Sigmoid colon (tissue), 7 donors: ENCODE measurements around the gene SCYGR2. TPM values are rescaled to one million over a fixed set of nuclear protein-coding genes. Genes with fewer than 3 reads are reported as not detected.

Experiments
- DNase-seq: peaks from one replicate; pipeline ENCODE4 v3.0.0-alpha.2; 2019
- H3K27ac ChIP-seq, 4 donors: fragments of 200-600 bp; sonication (generic); one replicate each; pipeline ENCODE4 v1.5.1; 2016 to 2019; ENCODE audit warnings: mild to moderate bottlenecking in 1 of 4
- H3K27me3 ChIP-seq, 3 donors: fragments of 200-600 bp; sonication (generic); one replicate each; pipeline ENCODE4 v1.5.1; 2019; ENCODE audit warnings: mild to moderate bottlenecking in 1 of 3
- H3K36me3 ChIP-seq, 4 donors: fragments of 200-600 bp; sonication (generic); one replicate each; pipeline ENCODE4 v1.5.1; 2016 to 2019
- H3K4me1 ChIP-seq, 4 donors: fragments of 200-600 bp; sonication (generic); one replicate each; pipeline ENCODE4 v1.5.1; 2017 to 2019
- H3K4me3 ChIP-seq, 4 donors: fragments of 200-600 bp; sonication (generic); one replicate each; pipeline ENCODE4 v1.5.1; 2017 to 2019; ENCODE audit warnings: mild to moderate bottlenecking in 2 of 4, moderate library complexity in 1 of 4
- H3K9me3 ChIP-seq, 4 donors: fragments of 200-600 bp in 3 of 4; sonication (generic) in 3 of 4; one replicate each; pipeline versions ENCODE4 v1.5.1 to v1.6.1; 2013 to 2019
- CTCF ChIP-seq, 4 experiments: fragments of 450-650 bp in 3 of 4; fragments of 200-600 bp in 1 of 4; IDR thresholded peaks; one replicate each; pipeline ENCODE4 v1.5.1; 2016 to 2019; ENCODE audit warnings: antibody characterized with exemption in 4 of 4, mild to moderate bottlenecking in 3 of 4, moderate library complexity in 2 of 4
- EP300 ChIP-seq, 4 donors: sonication (generic); formaldehyde crosslinking; IDR thresholded peaks; one replicate each; pipeline ENCODE4 v1.6.1; 2017; ENCODE audit warnings: antibody characterized with exemption in 4 of 4
- POLR2A ChIP-seq, 2 donors: fragments of 450-650 bp; IDR thresholded peaks; one replicate each; pipeline ENCODE4 v1.6.1; 2016; ENCODE audit warnings: antibody characterized with exemption in 2 of 2, mild to moderate bottlenecking in 2 of 2, moderate library complexity in 2 of 2
- POLR2AphosphoS5 ChIP-seq, 4 donors: sonication (generic); formaldehyde crosslinking; IDR thresholded peaks; one replicate each; pipeline ENCODE4 v1.6.1; 2017; ENCODE audit warnings: antibody characterized with exemption in 4 of 4
- WGBS, 2 donors: extraction: QIAGEN DNeasy Blood & Tissue Kit; methylation state at CpG; one replicate each; pipeline ENCODE4 v1.1.7; 2013; 5-methylcytosine and 5-hydroxymethylcytosine counted together
- intact Hi-C: fragments of 100-400 bp; cut with DNase I; formaldehyde crosslinking; loops from one replicate; pipeline ENCODE4 v1.15.1; 2023
- polyA plus RNA-seq, 3 donors: library from polyadenylated mRNA; stranded (reverse); fragments of 200-250 nt; gene quantifications; one replicate each; pipeline ENCODE4 v1.2.3, GENCODE V29; 2013
- total RNA-seq, 4 donors: library from RNA; depleted of rRNA; stranded (reverse); fragments of >200 nt; gene quantifications; one replicate each; pipeline ENCODE4 v1.1.0, GENCODE V29; 2016
- donor health status: healthy with polysubstance abuse.
- donor health status: Bipolar disorder and iron deficiency.
- donor health status: healthy.

Gene SCYGR2
- total and polyA plus RNA-seq, 7 donors: not detected

- DNase-seq: no peak
- TF ChIP-seq POLR2AphosphoS5 (IDR thresholded peaks at IDR 0.05) (no peak), EP300 (IDR thresholded peaks at IDR 0.05) (no peak), CTCF (IDR thresholded peaks at IDR 0.05) (no peak), POLR2A (IDR thresholded peaks at IDR 0.05) (no peak)
- H3K27ac ChIP-seq: no peak within 1 kb of the TSS
- no peaks in the 10 kb centered on the region for H3K4me1 ChIP-seq
- intact Hi-C loops: no loop called here
- H3K4me3 ChIP-seq: no peak within 1 kb of the TSS
- H3K9me3 ChIP-seq: no peaks in the 10 kb centered on the region
- no peaks in the 10 kb centered on the region for H3K36me3 ChIP-seq
- WGBS, 2 donors: 87 to 98% methylated on average over 4 of the region's 4 CpGs
- H3K27me3 ChIP-seq: no peaks in the 10 kb centered on the region
These were observed 16.0 kb downstream of the SCYGR2 start, which contains the start of gene SCYGR3 for GRCh38 chr2:227614740-227615139. TSS of gene SCYGR3 (minus strand) at chr2:227614840. CDS start at chr2:227614840, 0 bp downstream.

- WGBS, 2 donors: 86 to 97% methylated on average over 4 of the region's 4 CpGs
- Histone ChIP-seq H3K4me1 (no peaks in the 10 kb centered on the region), H3K4me3 (no peak overlapping the region), H3K36me3 (no peaks in the 10 kb centered on the region), H3K9me3 (no peaks in the 10 kb centered on the region), H3K27me3 (no peaks in the 10 kb centered on the region), H3K27ac (no peak overlapping the region)
- intact Hi-C loops: no loop called here
- no peak for DNase-seq
- TF ChIP-seq CTCF (IDR thresholded peaks at IDR 0.05): no peak
- TF ChIP-seq EP300 (IDR thresholded peaks at IDR 0.05): no peak
- no peak for TF ChIP-seq POLR2AphosphoS5 (IDR thresholded peaks at IDR 0.05)
- no peak for TF ChIP-seq POLR2A (IDR thresholded peaks at IDR 0.05)
These were observed 16.5 kb downstream of the SCYGR2 start for GRCh38 chr2:227615181-227615580.

GRCh38 chr2:227615906-227616305, 17.2 kb downstream of the SCYGR2 start:
- 84 to 87% methylated on average over 5 of the region's 5 CpGs for WGBS, 2 donors
- Histone ChIP-seq H3K27ac (no peak overlapping the region), H3K4me3 (no peak overlapping the region), H3K36me3 (no peaks in the 10 kb centered on the region), H3K27me3 (no peaks in the 10 kb centered on the region), H3K4me1 (no peaks in the 10 kb centered on the region), H3K9me3 (no peaks in the 10 kb centered on the region)
- no peak for DNase-seq
- TF ChIP-seq POLR2A (IDR thresholded peaks at IDR 0.05) (no peak), POLR2AphosphoS5 (IDR thresholded peaks at IDR 0.05) (no peak), CTCF (IDR thresholded peaks at IDR 0.05) (no peak), EP300 (IDR thresholded peaks at IDR 0.05) (no peak)
- intact Hi-C loops: no loop called here

- Histone ChIP-seq H3K27me3 (no peaks in the 10 kb centered on the region), H3K27ac (no peak overlapping the region), H3K36me3 (no peaks in the 10 kb centered on the region), H3K4me3 (no peak overlapping the region), H3K9me3 (no peaks in the 10 kb centered on the region), H3K4me1 (no peaks in the 10 kb centered on the region)
- intact Hi-C loops: no loop called here
- WGBS, 2 donors: 81 to 87% methylated on average over 4 of the region's 4 CpGs
- TF ChIP-seq CTCF (IDR thresholded peaks at IDR 0.05) (no peak), POLR2AphosphoS5 (IDR thresholded peaks at IDR 0.05) (no peak), POLR2A (IDR thresholded peaks at IDR 0.05) (no peak), EP300 (IDR thresholded peaks at IDR 0.05) (no peak)
- no peak for DNase-seq
These were observed 17.9 kb downstream of the SCYGR2 start for GRCh38 chr2:227616631-227617030.
